ENCODE measurements around the gene RXRA. TPM values are rescaled to one million over a fixed set of nuclear protein-coding genes. Genes with fewer than 3 reads are reported as not detected.

The RXRA gene
- total and polyA plus RNA-seq, 2 donors (not counting 1 experiment from before 2014, with no cell fraction given): 2.6 to 6.8 TPM

GRCh38 chr9:134327671-134328231 is 1.5 kb downstream of the RXRA start:
- no peak overlapping the region for H2AFZ ChIP-seq (ENCODE audit: insufficient read depth, low read depth, low read length, poor library complexity, severe bottlenecking)
- H3K4me1 ChIP-seq (ENCODE audit: control insufficient read depth in 2 of 2, insufficient read depth in 2 of 2, low read length in 2 of 2): peaks cover 11 to 22% of the 10 kb centered on the region in 2 donors
- Mint-ChIP-seq H3K4me1 (peaks cover 20% of the 10 kb centered on the region), H3K27ac (peak overlapping the region; percentile 10), H3K4me3 (peak overlapping the region; percentile 60), H3K27me3 (no peaks in the 10 kb centered on the region), H3K9me3 (ENCODE audit: insufficient read depth) (no peaks in the 10 kb centered on the region)
- TF ChIP-seq, protein P1, sequence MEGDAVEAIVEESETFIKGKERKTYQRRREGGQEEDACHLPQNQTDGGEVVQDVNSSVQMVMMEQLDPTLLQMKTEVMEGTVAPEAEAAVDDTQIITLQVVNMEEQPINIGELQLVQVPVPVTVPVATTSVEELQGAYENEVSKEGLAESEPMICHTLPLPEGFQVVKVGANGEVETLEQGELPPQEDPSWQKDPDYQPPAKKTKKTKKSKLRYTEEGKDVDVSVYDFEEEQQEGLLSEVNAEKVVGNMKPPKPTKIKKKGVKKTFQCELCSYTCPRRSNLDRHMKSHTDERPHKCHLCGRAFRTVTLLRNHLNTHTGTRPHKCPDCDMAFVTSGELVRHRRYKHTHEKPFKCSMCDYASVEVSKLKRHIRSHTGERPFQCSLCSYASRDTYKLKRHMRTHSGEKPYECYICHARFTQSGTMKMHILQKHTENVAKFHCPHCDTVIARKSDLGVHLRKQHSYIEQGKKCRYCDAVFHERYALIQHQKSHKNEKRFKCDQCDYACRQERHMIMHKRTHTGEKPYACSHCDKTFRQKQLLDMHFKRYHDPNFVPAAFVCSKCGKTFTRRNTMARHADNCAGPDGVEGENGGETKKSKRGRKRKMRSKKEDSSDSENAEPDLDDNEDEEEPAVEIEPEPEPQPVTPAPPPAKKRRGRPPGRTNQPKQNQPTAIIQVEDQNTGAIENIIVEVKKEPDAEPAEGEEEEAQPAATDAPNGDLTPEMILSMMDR (IDR thresholded peaks at IDR 0.05): no peak
- no peak for TF ChIP-seq EZH2 (IDR thresholded peaks at IDR 0.05; ENCODE audit: borderline replicate concordance, insufficient read depth, low read depth, low read length, poor library complexity, severe bottlenecking)
- peaks cover 0 to 13% (median 3%) of the 10 kb centered on the region in 4 experiments for H3K27me3 ChIP-seq (replicated peaks in 1 of 4; ENCODE audit: control extremely low read depth in 1 of 4, control insufficient read depth in 3 of 4, insufficient read depth in 4 of 4, low read length in 3 of 4)
- no peak overlapping the region for H3K9ac ChIP-seq (ENCODE audit: low read length)
- ChIA-PET CTCF (interaction anchor here (1.3 to 1.6 kb wide), 3 partner anchors 84 to 157 kb away, joined by 3 to 6 read pairs (median 4); no protein-coding TSS in a partner anchor), POLR2A (interaction anchor here (1.1 kb wide), 1 partner anchor 9 kb away, joined by 3 read pairs; no protein-coding TSS in a partner anchor)
- intact Hi-C loops (cut with micrococcal nuclease): loop anchor here (5.0 to 10.0 kb wide), 5 partner anchors 65 to 263 kb away; partner anchors contain the start of gene BRD3
- 78% methylated on average over 7 of the region's 10 CpGs for WGBS (ENCODE audit: insufficient coverage)
- no peaks in the 10 kb centered on the region for H3K36me3 ChIP-seq (replicated peaks in 1 of 2; ENCODE audit: control extremely low read depth in 1 of 2, control insufficient read depth in 1 of 2, extremely low read depth in 1 of 2, insufficient read depth in 2 of 2, low read length in 1 of 2)
- H3K4me2 ChIP-seq (replicated peaks; ENCODE audit: low read depth, low read length, poor library complexity, severe bottlenecking): peak overlapping the region; percentile 90
- H4K20me1 ChIP-seq (ENCODE audit: control insufficient read depth, insufficient read depth, low read length, poor library complexity, severe bottlenecking): no peaks in the 10 kb centered on the region
- DNase-seq (no peak), ATAC-seq (ENCODE audit: low read depth) (no peak)
- peaks cover 15% of the 10 kb centered on the region for H3K79me2 ChIP-seq (ENCODE audit: control insufficient read depth, insufficient read depth, low read length)
- H3K27ac ChIP-seq (ENCODE audit: low read length in 2 of 2): no peak overlapping the region
- H3K4me3 ChIP-seq (ENCODE audit: control extremely low read depth in 1 of 5, extremely low read depth in 1 of 5, insufficient read depth in 1 of 5, low read depth in 2 of 5, low read length in 4 of 5): peak overlapping the region in 2 of 5 experiments; percentile 3 to 25
- H3K9me3 ChIP-seq (ENCODE audit: control extremely low read depth in 1 of 3, control insufficient read depth in 2 of 3, insufficient read depth in 1 of 3, low read length in 2 of 3): peaks cover 0 to 5% (median 0%) of the 10 kb centered on the region in 3 donors

- TF ChIP-seq, protein P1 (IDR thresholded peaks at IDR 0.05): no peak
- TF ChIP-seq EZH2 (IDR thresholded peaks at IDR 0.05; ENCODE audit: borderline replicate concordance, insufficient read depth, low read depth, low read length, poor library complexity, severe bottlenecking): no peak
- Mint-ChIP-seq H3K4me1 (peaks cover 20% of the 10 kb centered on the region), H3K4me3 (peak overlapping the region; percentile 60), H3K27ac (no peak overlapping the region), H3K27me3 (no peaks in the 10 kb centered on the region), H3K9me3 (ENCODE audit: insufficient read depth) (no peaks in the 10 kb centered on the region)
- peaks cover 15% of the 10 kb centered on the region for H3K79me2 ChIP-seq (ENCODE audit: control insufficient read depth, insufficient read depth, low read length)
- no peaks in the 10 kb centered on the region for H3K36me3 ChIP-seq (replicated peaks in 1 of 2; ENCODE audit: control extremely low read depth in 1 of 2, control insufficient read depth in 1 of 2, extremely low read depth in 1 of 2, insufficient read depth in 2 of 2, low read length in 1 of 2)
- H3K9ac ChIP-seq (ENCODE audit: low read length): no peak overlapping the region
- H3K27me3 ChIP-seq (replicated peaks in 1 of 4; ENCODE audit: control extremely low read depth in 1 of 4, control insufficient read depth in 3 of 4, insufficient read depth in 4 of 4, low read length in 3 of 4): peaks cover 0 to 13% (median 3%) of the 10 kb centered on the region in 4 experiments
- DNase-seq (no peak), ATAC-seq (ENCODE audit: low read depth) (no peak)
- H3K9me3 ChIP-seq (ENCODE audit: control extremely low read depth in 1 of 3, control insufficient read depth in 2 of 3, insufficient read depth in 1 of 3, low read length in 2 of 3): peaks cover 0 to 5% (median 0%) of the 10 kb centered on the region in 3 donors
- peaks cover 11 to 22% of the 10 kb centered on the region in 2 donors for H3K4me1 ChIP-seq (ENCODE audit: control insufficient read depth in 2 of 2, insufficient read depth in 2 of 2, low read length in 2 of 2)
- H3K27ac ChIP-seq (ENCODE audit: low read length in 2 of 2): no peak overlapping the region
- H4K20me1 ChIP-seq (ENCODE audit: control insufficient read depth, insufficient read depth, low read length, poor library complexity, severe bottlenecking): no peaks in the 10 kb centered on the region
- H2AFZ ChIP-seq (ENCODE audit: insufficient read depth, low read depth, low read length, poor library complexity, severe bottlenecking): no peak overlapping the region
- CTCF ChIA-PET: interaction anchor here (1.3 to 1.5 kb wide), 2 partner anchors 85 to 157 kb away, joined by 3 to 4 read pairs; no protein-coding TSS in a partner anchor
- POLR2A ChIA-PET: interaction anchor here (1.1 kb wide), 1 partner anchor 8 kb away, joined by 3 read pairs; no protein-coding TSS in a partner anchor
- no peak overlapping the region for H3K4me3 ChIP-seq (ENCODE audit: control extremely low read depth in 1 of 5, extremely low read depth in 1 of 5, insufficient read depth in 1 of 5, low read depth in 2 of 5, low read length in 4 of 5)
- WGBS (ENCODE audit: insufficient coverage): 92% methylated on average over 15 of the region's 16 CpGs
- no peak overlapping the region for H3K4me2 ChIP-seq (replicated peaks; ENCODE audit: low read depth, low read length, poor library complexity, severe bottlenecking)
- intact Hi-C loops (cut with micrococcal nuclease): loop anchor here (5.0 to 10.0 kb wide), 5 partner anchors 64 to 264 kb away; partner anchors contain the start of gene BRD3
These were observed 2.1 kb downstream of the RXRA start for GRCh38 chr9:134328341-134328840.
